H1 (cell line): ENCODE data around the gene PNISR. TPM values are rescaled to one million over a fixed set of nuclear protein-coding genes. Genes with fewer than 3 reads are reported as not detected.
A peak's percentile ranks its signal among the peaks of the same experiment; 100 is the strongest.

Experiments
- CTCF ChIA-PET: fragments of 300-600 bp; sonication (Branson Sonifier 250); formaldehyde crosslinking; loops from one replicate; lab custom pipeline; 2021; ENCODE audit not compliant: partially characterized antibody; lab: Charles Lee
- POLR2A ChIA-PET: fragments of 300-600 bp; sonication (Branson Sonifier 250); formaldehyde crosslinking; loops from one replicate; lab custom pipeline; 2021; ENCODE audit warnings: inconsistent platforms; ENCODE audit not compliant: partially characterized antibody; lab: Charles Lee
- DNase-seq, 2 experiments: peaks; one replicate each; pipeline versions ENCODE4 v3.0.0 to v3.0.0-alpha.2; 2010 to 2022; ENCODE audit warnings: low spot score in 2 of 2, low read depth in 1 of 2, mixed read lengths in 1 of 2
- FAIRE-seq: peaks from 2 replicates; lab custom pipeline; 2011; peaks lifted over from hg19 to GRCh38; lab: Jason Lieb, UNC
- H2AFZ ChIP-seq: 2 replicates; pipeline ENCODE4 v1.8.1; 2012; ENCODE audit warnings: low read length, inconsistent platforms
- H2AK5ac ChIP-seq: 2 replicates; pipeline ENCODE4 v1.6.1; 2013; ENCODE audit warnings: low read depth, low read length
- H2BK120ac ChIP-seq: replicated peaks from 2 replicates; pipeline ENCODE3; 2013; ENCODE audit warnings: low read depth, low read length, inconsistent platforms
- H2BK12ac ChIP-seq: 2 replicates; pipeline ENCODE4 v1.6.1; 2013; ENCODE audit warnings: low read depth, low read length
- H2BK15ac ChIP-seq: 2 replicates; pipeline ENCODE4 v1.6.1; 2013; ENCODE audit warnings: low read length
- H2BK20ac ChIP-seq: 2 replicates; pipeline ENCODE4 v1.6.1; 2013; ENCODE audit warnings: low read length
- H2BK5ac ChIP-seq: 2 replicates; pipeline ENCODE4 v1.6.1; 2013; ENCODE audit warnings: low read depth, low read length
- H3K14ac ChIP-seq: 2 replicates; pipeline ENCODE4 v1.6.1; 2013; ENCODE audit warnings: inconsistent platforms; ENCODE audit not compliant: insufficient read length
- H3K18ac ChIP-seq: 2 replicates; pipeline ENCODE4 v1.6.1; 2013; ENCODE audit warnings: low read length; ENCODE audit errors: extremely low read depth
- H3K23ac ChIP-seq: 2 replicates; pipeline ENCODE4 v1.6.1; 2013; ENCODE audit warnings: inconsistent platforms; ENCODE audit not compliant: insufficient read length
- H3K23me2 ChIP-seq: 2 replicates; pipeline ENCODE4 v1.6.1; 2013; ENCODE audit warnings: low read depth, low read length
- H3K27ac ChIP-seq: 2 replicates; pipeline ENCODE4 v1.6.1; 2011; ENCODE audit warnings: low read depth, low read length, inconsistent platforms
- H3K27me3 ChIP-seq, 4 experiments: replicated peaks in 1 of 4; 1 replicate in 1 of 4; 2 replicates in 3 of 4; pipeline versions ENCODE4 v1.6.1 to v1.8.1; 2011 to 2013; ENCODE audit warnings: low read length in 3 of 4, mild to moderate bottlenecking in 3 of 4, inconsistent platforms in 2 of 4, mixed read lengths in 2 of 4, moderate library complexity in 1 of 4; ENCODE audit not compliant: control insufficient read depth in 3 of 4, insufficient read depth in 3 of 4; ENCODE audit errors: extremely low read depth in 1 of 4
- H3K36me3 ChIP-seq, 4 experiments: 2 replicates each; pipeline versions ENCODE4 v1.6.1 to v1.8.1; 2011 to 2013; ENCODE audit warnings: mild to moderate bottlenecking in 4 of 4, low read length in 3 of 4, moderate library complexity in 2 of 4, control low read depth in 1 of 4, inconsistent platforms in 1 of 4; ENCODE audit not compliant: insufficient read depth in 4 of 4, control insufficient read depth in 2 of 4
- H3K4ac ChIP-seq: replicated peaks from 2 replicates; pipeline ENCODE3; 2013; ENCODE audit warnings: low read length, low read depth, mixed read lengths, inconsistent platforms; ENCODE audit not compliant: insufficient read length
- H3K4me1 ChIP-seq, 4 experiments: replicated peaks in 1 of 4; 1 replicate in 1 of 4; 2 replicates in 3 of 4; pipeline versions ENCODE4 v1.6.1 to v1.8.1; 2011 to 2013; ENCODE audit warnings: low read length in 3 of 4, inconsistent platforms in 2 of 4, mixed read lengths in 1 of 4; ENCODE audit not compliant: insufficient read depth in 4 of 4, control insufficient read depth in 3 of 4
- H3K4me2 ChIP-seq, 2 experiments: 2 replicates each; pipeline versions ENCODE4 v1.6.1 to v1.8.1; 2011 to 2013; ENCODE audit warnings: low read depth in 2 of 2, low read length in 2 of 2, control low read depth in 1 of 2, inconsistent platforms in 1 of 2, mild to moderate bottlenecking in 1 of 2; ENCODE audit not compliant: insufficient read depth in 1 of 2
- H3K4me3 ChIP-seq, 4 experiments: fragments of 200-600, 300-600 bp in 1 of 4; sonication (generic), shearing (Covaris generic), sonication (Bioruptor Twin) in 1 of 4; 2 replicates each; pipeline versions ENCODE4 v1.5.1 to v1.8.1; 2011 to 2016; ENCODE audit warnings: low read length in 4 of 4, low read depth in 3 of 4, control low read depth in 2 of 4, inconsistent platforms in 2 of 4, mild to moderate bottlenecking in 2 of 4, mixed read lengths in 1 of 4, moderate library complexity in 1 of 4; ENCODE audit not compliant: insufficient read depth in 2 of 4; ENCODE audit errors: extremely low read depth in 1 of 4
- H3K56ac ChIP-seq: replicated peaks from 2 replicates; pipeline ENCODE3; 2013; ENCODE audit warnings: low read depth, mild to moderate bottlenecking, mixed read lengths, low read length, inconsistent platforms; ENCODE audit not compliant: insufficient read length
- H3K79me1 ChIP-seq: 2 replicates; pipeline ENCODE4 v1.6.1; 2013; ENCODE audit warnings: low read depth, low read length, control low read depth
- H3K79me2 ChIP-seq, 2 experiments: 2 replicates each; pipeline versions ENCODE4 v1.6.1 to v1.8.1; 2012 to 2013; ENCODE audit warnings: low read length in 2 of 2, mild to moderate bottlenecking in 2 of 2, inconsistent platforms in 1 of 2; ENCODE audit not compliant: insufficient read depth in 2 of 2, control insufficient read depth in 1 of 2
- H3K9ac ChIP-seq, 4 experiments: replicated peaks in 1 of 4; 1 replicate in 1 of 4; 2 replicates in 3 of 4; pipeline versions ENCODE4 v1.6.1 to v1.8.1; 2011 to 2013; ENCODE audit warnings: low read depth in 3 of 4, low read length in 3 of 4, control low read depth in 2 of 4, mild to moderate bottlenecking in 2 of 4, moderate library complexity in 2 of 4, inconsistent platforms in 1 of 4; ENCODE audit errors: extremely low read depth in 1 of 4
- H3K9me3 ChIP-seq, 2 experiments: 2 replicates each; pipeline versions ENCODE4 v1.6.1 to v1.8.1; 2012 to 2013; ENCODE audit warnings: mild to moderate bottlenecking in 2 of 2, moderate library complexity in 2 of 2, control low read depth in 1 of 2, inconsistent platforms in 1 of 2, low read depth in 1 of 2, low read length in 1 of 2, mixed read lengths in 1 of 2; ENCODE audit not compliant: insufficient read depth in 2 of 2
- H4K20me1 ChIP-seq, 2 experiments: replicated peaks in 1 of 2; 2 replicates each; pipeline versions ENCODE3 to v1.8.1; 2011 to 2013; ENCODE audit warnings: inconsistent platforms in 2 of 2, low read length in 2 of 2, mild to moderate bottlenecking in 1 of 2; ENCODE audit not compliant: insufficient read depth in 2 of 2, control insufficient read depth in 1 of 2
- H4K5ac ChIP-seq: 2 replicates; pipeline ENCODE4 v1.6.1; 2013; ENCODE audit warnings: low read length, low read depth, mixed read lengths, inconsistent platforms; ENCODE audit not compliant: insufficient read length
- H4K8ac ChIP-seq: 2 replicates; pipeline ENCODE4 v1.8.0; 2013; ENCODE audit warnings: mild to moderate bottlenecking, moderate library complexity, low read length, inconsistent platforms; ENCODE audit not compliant: insufficient read depth; ENCODE audit errors: extremely low read depth
- H4K91ac ChIP-seq: replicated peaks from 2 replicates; pipeline ENCODE3; 2013; ENCODE audit warnings: low read length, mixed read lengths, inconsistent platforms; ENCODE audit not compliant: insufficient read length
- CTCF ChIP-seq, 3 experiments: IDR thresholded peaks; 1 replicate in 2 of 3; 2 replicates in 1 of 3; pipeline versions ENCODE4 v1.5.1 to v1.6.1; 2011; ENCODE audit warnings: low read length in 3 of 3, mild to moderate bottlenecking in 3 of 3, inconsistent platforms in 2 of 3, low read depth in 1 of 3, moderate library complexity in 1 of 3; ENCODE audit not compliant: insufficient read depth in 1 of 3; ENCODE audit errors: control extremely low read depth in 1 of 3
- HDAC6 ChIP-seq: IDR thresholded peaks from one replicate; pipeline ENCODE4 v1.7.1; 2012; ENCODE audit warnings: low read depth, mild to moderate bottlenecking, inconsistent platforms, low read length, moderate library complexity
- POLR2AphosphoS5 ChIP-seq: IDR thresholded peaks from 2 replicates; pipeline ENCODE4 v1.6.1; 2011; ENCODE audit warnings: low read depth, low read length
- WGBS, 2 experiments: shearing (Covaris generic) in 1 of 2; methylation state at CpG; one replicate each; pipeline versions ENCODE4 v1.1.6 to v1.1.7; 2013 to 2015; ENCODE audit warnings: low lambda C conversion rate in 2 of 2, mixed read lengths in 2 of 2, inconsistent platforms in 1 of 2, low coverage in 1 of 2, missing lambda C conversion rate in 1 of 2; ENCODE audit not compliant: insufficient replicate concordance in 2 of 2, insufficient coverage in 1 of 2, insufficient read length in 1 of 2; ENCODE audit errors: extremely low coverage in 1 of 2, missing lambda C conversion rate in 1 of 2; 5-methylcytosine and 5-hydroxymethylcytosine counted together
- polyA plus RNA-seq, 7 experiments: library from polyadenylated mRNA; depleted of rRNA in 3 of 7; stranded (reverse) in 5 of 7; unstranded in 2 of 7; fragments of >200 nt in 5 of 7; fragments of 200-250 nt in 2 of 7; gene quantifications; 1 replicate in 5 of 7; 2 replicates in 1 of 7; 4 replicates in 1 of 7; pipeline versions ENCODE4 v1.2.1 to v1.2.3, GENCODE V29; 2011 to 2013; ENCODE audit warnings: missing spikeins in 2 of 7, mixed read lengths in 2 of 7
- total RNA-seq: library from RNA; stranded (reverse); fragmentation: NEBNext Ultra II Directional; extraction: Animal tissue kit (Norgen Biotek cat#: 25700); gene quantifications from 2 replicates; pipeline ENCODE4 v1.2.1, GENCODE V29; 2021

The PNISR gene
- total and polyA plus RNA-seq, 2 of the 8 experiments (the other 6 are each of a cell fraction or from before 2014, with no cell fraction given), result 41.1 to 134 TPM

- H3K18ac ChIP-seq, result no peak overlapping the region
- H2BK120ac ChIP-seq, result no peak overlapping the region
- H3K9ac ChIP-seq, result no peak overlapping the region
- no peak overlapping the region for H3K4me3 ChIP-seq
- peaks cover 0 to 2% of the 10 kb centered on the region in 2 experiments; a peak in 1 of 4 replicates for H3K9me3 ChIP-seq
- H3K27me3 ChIP-seq, result no peaks in the 10 kb centered on the region
- no peak overlapping the region for H3K4me2 ChIP-seq
- no peaks in the 10 kb centered on the region for H3K79me1 ChIP-seq
- H2BK15ac ChIP-seq, result no peak overlapping the region
- no peak overlapping the region for H3K14ac ChIP-seq
- POLR2A ChIA-PET, result no interaction called here
- FAIRE-seq, result peak; percentile 50
- H2AFZ ChIP-seq, result no peak overlapping the region
- no peak overlapping the region for H3K56ac ChIP-seq
- H3K23ac ChIP-seq, result no peak overlapping the region
- H3K23me2 ChIP-seq, result no peaks in the 10 kb centered on the region
- H2AK5ac ChIP-seq, result no peak overlapping the region
- no peak overlapping the region for H3K27ac ChIP-seq
- H2BK12ac ChIP-seq, result no peak overlapping the region
- no peak overlapping the region for H3K4ac ChIP-seq
- no peak overlapping the region for H4K5ac ChIP-seq
- no peak overlapping the region for H4K8ac ChIP-seq
- H4K91ac ChIP-seq, result no peak overlapping the region
- no peak overlapping the region for H2BK20ac ChIP-seq
- H4K20me1 ChIP-seq, result no peaks in the 10 kb centered on the region
- CTCF ChIA-PET, result interaction anchor here (0.6 to 2.0 kb wide), 11 partner anchors 11 to 287 kb away, joined by 3 to 6 read pairs (median 3); no protein-coding TSS in a partner anchor
- no peaks in the 10 kb centered on the region; a peak in 2 of 7 replicates for H3K4me1 ChIP-seq
- TF ChIP-seq POLR2AphosphoS5 (0 out of 2 replicates have a peak, but pooled peaks have one; percentile 46), CTCF (IDR thresholded peaks at IDR 0.05; ENCODE audit: control extremely low read depth in 1 of 3, insufficient read depth in 1 of 3, low read depth in 1 of 3, low read length in 3 of 3) (peak in 1 of 3 experiments; percentile 55; a peak in 1 of 4 replicates), HDAC6 (no peak)
- TF ChIP-seq, all 59 proteins: peak for 2
- peaks cover 0 to 19% (median 5%) of the 10 kb centered on the region in 4 experiments; a peak in 5 of 8 replicates for H3K36me3 ChIP-seq
- H3K79me2 ChIP-seq, result no peaks in the 10 kb centered on the region
- 75% methylated on average over 2 of the region's 2 CpGs; no CpG with 5 or more reads in 1 of the 2 experiments for WGBS, 2 experiments
- no peak for DNase-seq
- no peak overlapping the region for H2BK5ac ChIP-seq
These were observed 33.2 kb upstream of the PNISR start for GRCh38 chr6:99458319-99458718.
